AG04450 (cell line): ENCODE measurements around the gene SHROOM2. TPM values are rescaled to one million over a fixed set of nuclear protein-coding genes. Genes with fewer than 3 reads are reported as not detected.
"Not testable (repeated sequence)": the region's sequence is repeated elsewhere in the genome, so short reads cannot be mapped to it uniquely, and the experiment has no call there.

Experiments used
- CTCF ChIA-PET: fragments of 300-600, 350-600 bp; formaldehyde crosslinking; extraction: SDS; loops from one replicate; lab custom pipeline; 2022; ENCODE audit warnings: antibody characterized with exemption, inconsistent platforms; lab: Charles Lee
- POLR2A ChIA-PET: fragments of 350-600 bp; formaldehyde crosslinking; extraction: SDS; loops from one replicate; lab custom pipeline; 2021; ENCODE audit warnings: antibody characterized with exemption, inconsistent platforms; lab: Yijun Ruan, JAX
- DNase-seq: peaks from one replicate; pipeline ENCODE4 v3.0.0-alpha.2; 2011; ENCODE audit warnings: low read depth, low spot score
- H3K27ac ChIP-seq: one replicate; pipeline ENCODE4 v1.5.1; 2012; ENCODE audit warnings: low read depth, low read length, control low read depth
- H3K27me3 ChIP-seq: one replicate; pipeline ENCODE4 v1.6.0; 2012; ENCODE audit warnings: low read length; ENCODE audit not compliant: control insufficient read depth, insufficient read depth
- H3K4me3 ChIP-seq: 2 replicates; pipeline ENCODE4 v1.5.1; 2011; ENCODE audit warnings: mild to moderate bottlenecking, low read depth, low read length, control low read depth
- H3K9me3 ChIP-seq: 2 replicates; pipeline ENCODE4 v1.5.1; 2012; ENCODE audit warnings: low read length; ENCODE audit not compliant: control insufficient read depth, insufficient read depth
- polyA plus RNA-seq: library from polyadenylated mRNA; depleted of rRNA; stranded (reverse); fragments of >200 nt; gene quantifications from 2 replicates; pipeline ENCODE4 v1.2.3, GENCODE V29; 2011
- TF ChIP-seq, protein P1 (sequence below): IDR thresholded peaks from 2 replicates; pipeline ENCODE4 v1.5.1; 2011; ENCODE audit warnings: low read depth, low read length, control low read depth, inconsistent platforms

The SHROOM2 gene
- polyA plus RNA-seq, 1 experiment: 9.9 TPM

GRCh38 chrX:9856588-9856987 is 70.4 kb downstream of the SHROOM2 start:
- no peaks in the 10 kb centered on the region for H3K9me3 ChIP-seq
- TF ChIP-seq, protein P1, sequence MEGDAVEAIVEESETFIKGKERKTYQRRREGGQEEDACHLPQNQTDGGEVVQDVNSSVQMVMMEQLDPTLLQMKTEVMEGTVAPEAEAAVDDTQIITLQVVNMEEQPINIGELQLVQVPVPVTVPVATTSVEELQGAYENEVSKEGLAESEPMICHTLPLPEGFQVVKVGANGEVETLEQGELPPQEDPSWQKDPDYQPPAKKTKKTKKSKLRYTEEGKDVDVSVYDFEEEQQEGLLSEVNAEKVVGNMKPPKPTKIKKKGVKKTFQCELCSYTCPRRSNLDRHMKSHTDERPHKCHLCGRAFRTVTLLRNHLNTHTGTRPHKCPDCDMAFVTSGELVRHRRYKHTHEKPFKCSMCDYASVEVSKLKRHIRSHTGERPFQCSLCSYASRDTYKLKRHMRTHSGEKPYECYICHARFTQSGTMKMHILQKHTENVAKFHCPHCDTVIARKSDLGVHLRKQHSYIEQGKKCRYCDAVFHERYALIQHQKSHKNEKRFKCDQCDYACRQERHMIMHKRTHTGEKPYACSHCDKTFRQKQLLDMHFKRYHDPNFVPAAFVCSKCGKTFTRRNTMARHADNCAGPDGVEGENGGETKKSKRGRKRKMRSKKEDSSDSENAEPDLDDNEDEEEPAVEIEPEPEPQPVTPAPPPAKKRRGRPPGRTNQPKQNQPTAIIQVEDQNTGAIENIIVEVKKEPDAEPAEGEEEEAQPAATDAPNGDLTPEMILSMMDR: no peak
- CTCF ChIA-PET: no interaction called here
- DNase-seq: no peak
- no peak overlapping the region for H3K4me3 ChIP-seq
- no peaks in the 10 kb centered on the region for H3K27me3 ChIP-seq
- POLR2A ChIA-PET: no interaction called here
- H3K27ac ChIP-seq: no peak overlapping the region

DNA sequence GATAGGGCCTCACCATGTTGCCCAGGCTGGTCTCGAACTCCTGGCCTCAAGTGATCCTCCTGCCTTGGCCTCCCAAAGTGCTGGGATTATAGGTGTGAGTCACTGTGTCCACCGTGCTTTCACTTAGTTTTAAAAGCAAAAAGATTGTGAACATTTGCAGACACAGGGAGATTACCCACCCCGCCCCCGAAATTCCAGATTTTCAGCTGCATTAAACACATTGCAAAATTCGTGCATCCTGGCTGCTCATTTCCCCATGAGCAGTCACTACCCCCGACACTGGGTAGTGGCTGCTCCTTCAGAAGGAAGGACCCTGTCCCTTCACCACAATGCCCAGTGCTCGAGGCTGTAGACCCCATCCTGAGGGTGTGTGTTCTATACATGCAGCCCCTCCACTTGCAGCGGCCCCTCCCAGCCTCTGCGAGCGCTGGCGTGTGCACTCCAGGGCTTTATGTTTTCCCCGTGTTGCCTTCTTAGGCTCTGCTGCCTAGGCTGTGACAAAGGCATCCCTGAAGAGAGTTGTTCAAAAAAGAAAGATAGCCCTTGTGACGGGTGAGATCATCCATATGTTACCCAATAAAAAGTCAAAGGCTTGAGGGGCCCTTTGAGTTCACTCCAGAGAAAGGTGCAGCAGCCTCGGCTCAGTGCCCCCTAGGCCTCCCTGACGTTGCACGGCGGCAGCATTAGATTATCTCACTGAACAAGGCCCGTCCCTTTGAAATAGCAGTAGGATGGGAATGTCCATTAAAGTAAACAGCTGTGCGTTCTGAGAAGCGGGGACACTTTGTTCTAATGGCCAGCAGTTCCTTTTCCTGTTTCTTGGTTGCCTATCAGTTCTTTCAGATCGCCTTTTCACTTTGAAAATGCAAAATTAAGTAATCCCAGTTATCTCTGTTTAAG is 71.6 kb downstream of the SHROOM2 start:
- no peak overlapping the region for H3K27ac ChIP-seq
- DNase-seq: no peak
- TF ChIP-seq, protein P1: no peak
- H3K9me3 ChIP-seq: peaks cover 6% of the 10 kb centered on the region; the same call in 1 of the 2 replicates
- no peak overlapping the region for H3K4me3 ChIP-seq
- H3K27me3 ChIP-seq: no peaks in the 10 kb centered on the region
- ChIA-PET POLR2A (no interaction called here), CTCF (no interaction called here)

- H3K27me3 ChIP-seq, H3K4me3 ChIP-seq, POLR2A ChIA-PET, CTCF ChIA-PET, H3K9me3 ChIP-seq, DNase-seq, H3K27ac ChIP-seq: not testable (repeated sequence)
These were observed 72.5 kb downstream of the SHROOM2 start for GRCh38 chrX:9858684-9859083.

- ChIA-PET CTCF (no interaction called here), POLR2A (no interaction called here)
- TF ChIP-seq, protein P1: no peak
- no peak overlapping the region for H3K4me3 ChIP-seq
- H3K27ac ChIP-seq: no peak overlapping the region
- peaks cover 6% of the 10 kb centered on the region; the same call in 1 of the 2 replicates for H3K9me3 ChIP-seq
- no peak for DNase-seq
- no peaks in the 10 kb centered on the region for H3K27me3 ChIP-seq
These were observed 73.7 kb downstream of the SHROOM2 start for GRCh38 chrX:9859711-9860555.

DNA sequence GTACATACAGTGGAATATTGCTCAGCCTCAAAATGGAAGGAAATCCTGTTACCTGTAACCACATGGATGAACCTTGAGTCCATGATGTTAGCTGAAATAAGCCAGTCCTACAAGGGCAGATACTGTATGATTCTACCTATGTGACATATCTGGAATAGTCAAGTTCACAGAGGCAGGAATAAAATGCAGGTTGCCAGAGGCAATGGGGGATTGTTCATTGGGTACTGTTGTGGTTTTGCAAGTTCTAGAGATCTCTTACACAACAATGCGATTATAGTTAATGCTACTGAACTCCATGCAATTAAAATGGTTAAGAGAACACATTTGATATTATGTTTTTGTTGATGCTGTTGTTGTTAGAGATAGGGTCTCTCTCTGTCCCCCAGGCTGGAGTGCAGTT is 74.6 kb downstream of the SHROOM2 start:
- no peak overlapping the region for H3K4me3 ChIP-seq
- DNase-seq: no peak
- TF ChIP-seq, protein P1: no peak
- no peak overlapping the region for H3K27ac ChIP-seq
- no peaks in the 10 kb centered on the region for H3K27me3 ChIP-seq
- ChIA-PET CTCF (no interaction called here), POLR2A (no interaction called here)
- peaks cover 6% of the 10 kb centered on the region; the same call in 1 of the 2 replicates for H3K9me3 ChIP-seq
